GM12891 (cell line): Measurements from ENCODE around the gene OR2AT4.

Experiments used
- POLR2A ChIP-seq: IDR thresholded peaks from 2 replicates; pipeline ENCODE4 v1.6.1; 2011; ENCODE audit warnings: low read depth, low read length, control low read depth
- POLR2AphosphoS5 ChIP-seq: IDR thresholded peaks from 2 replicates; pipeline ENCODE4 v1.6.1; 2011; ENCODE audit warnings: low read depth, low read length, control low read depth
- TAF1 ChIP-seq: IDR thresholded peaks from 2 replicates; pipeline ENCODE4 v1.6.1; 2011; ENCODE audit warnings: low read depth, low read length, control low read depth

GRCh38 chr11:75069473-75069872 is 27.2 kb downstream of the OR2AT4 start:
- TF ChIP-seq POLR2A (no peak), TAF1 (no peak), POLR2AphosphoS5 (no peak)
